Measurements from ENCODE around the gene TNXB.
A peak's percentile ranks its signal among the peaks of the same experiment; 100 is the strongest.

TNXB gene

GRCh38 chr6:32109114-32109764 lies at the start of gene TNXB:
TSS of gene TNXB (minus strand) at chr6:32109338. CDS start at chr6:32098198, 11,140 bp downstream.
- TF ChIP-seq EGR1 (IDR thresholded peaks at IDR 0.05) (no peak), TCF12 (IDR thresholded peaks at IDR 0.05; ENCODE audit: low read depth) (no peak), REST (IDR thresholded peaks at IDR 0.05; ENCODE audit: low read depth) (no peak), ZBTB7A (IDR thresholded peaks at IDR 0.05; ENCODE audit: low read depth) (no peak), YY1 (IDR thresholded peaks at IDR 0.05; ENCODE audit: low read depth) (no peak), TEAD4 (IDR thresholded peaks at IDR 0.05) (no peak), EP300 (IDR thresholded peaks at IDR 0.05; ENCODE audit: borderline replicate concordance) (no peak), MAX (IDR thresholded peaks at IDR 0.05) (no peak), CEBPB (IDR thresholded peaks at IDR 0.05) (no peak), FOXM1 (IDR thresholded peaks at IDR 0.05; ENCODE audit: borderline replicate concordance, low read depth) (no peak), RAD21 (IDR thresholded peaks at IDR 0.05; ENCODE audit: low read depth) (no peak), TAF1 (IDR thresholded peaks at IDR 0.05; ENCODE audit: low read depth) (no peak), NFIC (IDR thresholded peaks at IDR 0.05) (no peak)

- TF ChIP-seq USF1 (IDR thresholded peaks at IDR 0.05) (no peak), TAF1 (IDR thresholded peaks at IDR 0.05; ENCODE audit: low read depth) (no peak), TCF12 (IDR thresholded peaks at IDR 0.05; ENCODE audit: low read depth) (no peak), TEAD4 (IDR thresholded peaks at IDR 0.05) (no peak), REST (IDR thresholded peaks at IDR 0.05; ENCODE audit: low read depth) (no peak), ZBTB7A (IDR thresholded peaks at IDR 0.05; ENCODE audit: low read depth) (no peak), MAX (IDR thresholded peaks at IDR 0.05) (no peak), FOXM1 (IDR thresholded peaks at IDR 0.05; ENCODE audit: borderline replicate concordance, low read depth) (no peak), CREB1 (IDR thresholded peaks at IDR 0.05; ENCODE audit: low read depth) (no peak), EGR1 (IDR thresholded peaks at IDR 0.05) (no peak)
These were observed 48.9 kb upstream of the TNXB start for GRCh38 chr6:32158052-32158451.

- TF ChIP-seq CREB1 (IDR thresholded peaks at IDR 0.05; ENCODE audit: low read depth) (no peak), YY1 (IDR thresholded peaks at IDR 0.05; ENCODE audit: low read depth) (no peak), REST (IDR thresholded peaks at IDR 0.05; ENCODE audit: low read depth) (no peak), EGR1 (IDR thresholded peaks at IDR 0.05) (no peak), TAF1 (IDR thresholded peaks at IDR 0.05; ENCODE audit: low read depth) (no peak), USF1 (IDR thresholded peaks at IDR 0.05) (no peak), TCF12 (IDR thresholded peaks at IDR 0.05; ENCODE audit: low read depth) (no peak)
These were observed 47.8 kb upstream of the TNXB start for GRCh38 chr6:32156891-32157290.

- TF ChIP-seq CEBPB (IDR thresholded peaks at IDR 0.05) (no peak), REST (IDR thresholded peaks at IDR 0.05; ENCODE audit: low read depth) (no peak), CREB1 (IDR thresholded peaks at IDR 0.05; ENCODE audit: low read depth) (no peak), NFIC (IDR thresholded peaks at IDR 0.05) (no peak), ZBTB7A (IDR thresholded peaks at IDR 0.05; ENCODE audit: low read depth) (0 out of 2 replicates have a peak, but pooled peaks have one; percentile 50), TAF1 (IDR thresholded peaks at IDR 0.05; ENCODE audit: low read depth) (no peak), YY1 (IDR thresholded peaks at IDR 0.05; ENCODE audit: low read depth) (no peak), TCF12 (IDR thresholded peaks at IDR 0.05; ENCODE audit: low read depth) (no peak; the same call in 1 of the 2 replicates), TEAD4 (IDR thresholded peaks at IDR 0.05) (no peak), EP300 (IDR thresholded peaks at IDR 0.05; ENCODE audit: borderline replicate concordance) (no peak), USF1 (IDR thresholded peaks at IDR 0.05) (no peak), FOXM1 (IDR thresholded peaks at IDR 0.05; ENCODE audit: borderline replicate concordance, low read depth) (no peak), EGR1 (IDR thresholded peaks at IDR 0.05) (no peak), RAD21 (IDR thresholded peaks at IDR 0.05; ENCODE audit: low read depth) (peak; percentile 62), MAX (IDR thresholded peaks at IDR 0.05) (peak; percentile 40; the same call in 1 of the 2 replicates)
These were observed 45.5 kb upstream of the TNXB start for GRCh38 chr6:32154514-32155161.

Data from Ishikawa (cell line).